Lower lobe of right lung (tissue), 2 donors: ENCODE measurements around the gene AKAP10. TPM values are rescaled to one million over a fixed set of nuclear protein-coding genes. Genes with fewer than 3 reads are reported as not detected.
"Not testable (repeated sequence)": the region's sequence is repeated elsewhere in the genome, so short reads cannot be mapped to it uniquely, and the experiment has no call there.

Experiments used
- ATAC-seq, 2 donors: fragments of 200-7000 bp; cut with Tn5 transposase; one replicate each; pipeline ENCODE4 v1.9.1; 2020 to 2022; ENCODE audit warnings: mild to moderate bottlenecking in 2 of 2, moderate library complexity in 2 of 2
- DNase-seq: peaks from one replicate; pipeline ENCODE4 v3.0.0-alpha.2; 2020
- H3K27ac ChIP-seq: fragments of 200-600 bp; one replicate; pipeline ENCODE4 v1.8.0; 2022
- H3K27me3 ChIP-seq: fragments of 200-600 bp; one replicate; pipeline ENCODE4 v1.8.0; 2022; ENCODE audit warnings: low read depth
- H3K36me3 ChIP-seq: fragments of 200-600 bp; one replicate; pipeline ENCODE4 v1.8.0; 2022; ENCODE audit warnings: mild to moderate bottlenecking
- H3K4me1 ChIP-seq: fragments of 200-600 bp; one replicate; pipeline ENCODE4 v1.8.0; 2022
- H3K4me3 ChIP-seq: fragments of 200-600 bp; one replicate; pipeline ENCODE4 v1.8.0; 2022; ENCODE audit warnings: mild to moderate bottlenecking
- H3K9me3 ChIP-seq: fragments of 200-600 bp; one replicate; pipeline ENCODE4 v1.8.0; 2022
- CTCF ChIP-seq: fragments of 200-600 bp; IDR thresholded peaks from one replicate; pipeline ENCODE4 v1.8.0; 2022; ENCODE audit warnings: antibody characterized with exemption, mild to moderate bottlenecking
- intact Hi-C: fragments of 100-400 bp; cut with DNase I; formaldehyde crosslinking; loops from one replicate; pipeline ENCODE4 v1.11.0; 2022
- total RNA-seq: library from RNA; stranded (reverse); fragmentation: NEBNext Ultra II Directional; extraction: Animal tissue kit (Norgen Biotek cat#: 25700); gene quantifications from one replicate; pipeline ENCODE4 v1.2.1, GENCODE V29; 2021
- donor health status: DM: no; HTN: yes; CAD: no; lungs with severe emphysema.

AKAP10 gene
- total RNA-seq, 1 donor from 2014 or later, result 38.1 TPM

- Histone ChIP-seq H3K27me3 (no peaks in the 10 kb centered on the region), H3K9me3 (no peaks in the 10 kb centered on the region), H3K4me3 (no peak overlapping the region), H3K36me3 (peaks cover 18% of the 10 kb centered on the region), H3K4me1 (peaks cover 19% of the 10 kb centered on the region), H3K27ac (no peak overlapping the region)
- ATAC-seq (peak; percentile 23), DNase-seq (no peak)
- no peak for TF ChIP-seq CTCF
- intact Hi-C loops, result no loop called here
Observed at GRCh38 chr17:19897090-19897837, 80.4 kb downstream of the AKAP10 start.

GRCh38 chr17:19896679-19897078 is 80.9 kb downstream of the AKAP10 start:
- H3K36me3 ChIP-seq, result peaks cover 14% of the 10 kb centered on the region
- H3K27ac ChIP-seq, result no peak overlapping the region
- H3K4me1 ChIP-seq, result peaks cover 19% of the 10 kb centered on the region
- H3K9me3 ChIP-seq, result no peaks in the 10 kb centered on the region
- TF ChIP-seq CTCF, result no peak
- ATAC-seq (no peak), DNase-seq (no peak)
- no peaks in the 10 kb centered on the region for H3K27me3 ChIP-seq
- no peak overlapping the region for H3K4me3 ChIP-seq
- intact Hi-C loops, result no loop called here

- H3K27ac ChIP-seq, ATAC-seq, H3K36me3 ChIP-seq, H3K27me3 ChIP-seq, DNase-seq, H3K4me1 ChIP-seq, H3K9me3 ChIP-seq, H3K4me3 ChIP-seq, intact Hi-C loops: not testable (repeated sequence)
Observed at GRCh38 chr17:19890554-19890953, 87.1 kb downstream of the AKAP10 start.

- ATAC-seq, H3K9me3 ChIP-seq, DNase-seq, H3K36me3 ChIP-seq, H3K4me3 ChIP-seq, H3K27me3 ChIP-seq, H3K27ac ChIP-seq, H3K4me1 ChIP-seq, intact Hi-C loops: not testable (repeated sequence)
Observed at GRCh38 chr17:19890001-19890400, 87.6 kb downstream of the AKAP10 start.

- H3K4me1 ChIP-seq, result no peaks in the 10 kb centered on the region
- TF ChIP-seq CTCF, result no peak
- ATAC-seq, result no peak
- H3K27ac ChIP-seq, result no peak overlapping the region
- intact Hi-C loops, result no loop called here
- H3K4me3 ChIP-seq, result no peak overlapping the region
- H3K9me3 ChIP-seq, result no peaks in the 10 kb centered on the region
- no peaks in the 10 kb centered on the region for H3K36me3 ChIP-seq
- no peaks in the 10 kb centered on the region for H3K27me3 ChIP-seq
- peak; percentile 4 for DNase-seq
Observed at GRCh38 chr17:19886116-19886515, 91.5 kb downstream of the AKAP10 start.

- H3K36me3 ChIP-seq, result no peaks in the 10 kb centered on the region
- H3K4me3 ChIP-seq, result no peak overlapping the region
- no peak for TF ChIP-seq CTCF
- H3K27me3 ChIP-seq, result no peaks in the 10 kb centered on the region
- DNase-seq (peak; percentile 10), ATAC-seq (no peak)
- H3K27ac ChIP-seq, result no peak overlapping the region
- no peaks in the 10 kb centered on the region for H3K4me1 ChIP-seq
- intact Hi-C loops, result no loop called here
- H3K9me3 ChIP-seq, result no peaks in the 10 kb centered on the region
Observed at GRCh38 chr17:19883537-19884215, 94.0 kb downstream of the AKAP10 start.
